H9 (cell line): ENCODE data around the gene SMCHD1. TPM values are rescaled to one million over a fixed set of nuclear protein-coding genes. Genes with fewer than 3 reads are reported as not detected.
A peak's percentile ranks its signal among the peaks of the same experiment; 100 is the strongest.

Experiments used
- DNase-seq: peaks from one replicate; pipeline ENCODE4 v3.0.0-alpha.2; 2017
- H2AFZ ChIP-seq: one replicate; pipeline ENCODE4 v1.6.1; 2013; ENCODE audit warnings: mild to moderate bottlenecking, low read length, control low read depth, moderate library complexity
- H2AK5ac ChIP-seq: 2 replicates; pipeline ENCODE4 v1.6.1; 2013; ENCODE audit warnings: low read length, control low read depth, mixed read lengths; ENCODE audit not compliant: insufficient read length
- H2BK120ac ChIP-seq: one replicate; pipeline ENCODE4 v1.6.1; 2013; ENCODE audit warnings: low read depth, mild to moderate bottlenecking, low read length, control low read depth, inconsistent platforms; ENCODE audit not compliant: poor library complexity, severe bottlenecking
- H2BK12ac ChIP-seq: 2 replicates; pipeline ENCODE4 v1.6.1; 2013; ENCODE audit warnings: low read length, control low read depth, mixed read lengths, low read depth; ENCODE audit not compliant: insufficient read length
- H2BK15ac ChIP-seq: 2 replicates; pipeline ENCODE4 v1.6.1; 2013; ENCODE audit warnings: low read depth, low read length, control low read depth
- H2BK20ac ChIP-seq: one replicate; pipeline ENCODE4 v1.6.1; 2013; ENCODE audit warnings: low read depth, mild to moderate bottlenecking, low read length, control low read depth, inconsistent platforms; ENCODE audit not compliant: poor library complexity, severe bottlenecking
- H2BK5ac ChIP-seq: 2 replicates; pipeline ENCODE4 v1.6.1; 2013; ENCODE audit warnings: low read length, control low read depth, mixed read lengths; ENCODE audit not compliant: insufficient read length
- H3K14ac ChIP-seq: 2 replicates; pipeline ENCODE4 v1.6.1; 2013; ENCODE audit warnings: low read length, control low read depth; ENCODE audit not compliant: insufficient read depth
- H3K18ac ChIP-seq: 2 replicates; pipeline ENCODE4 v1.6.1; 2013; ENCODE audit warnings: low read depth, mild to moderate bottlenecking, mixed read lengths, low read length, control low read depth; ENCODE audit not compliant: insufficient read length
- H3K23ac ChIP-seq: 2 replicates; pipeline ENCODE4 v1.6.1; 2013; ENCODE audit warnings: low read length, control low read depth, mixed read lengths, low read depth; ENCODE audit not compliant: insufficient read length
- H3K23me2 ChIP-seq: 2 replicates; pipeline ENCODE4 v1.6.1; 2013; ENCODE audit warnings: low read depth, mild to moderate bottlenecking, mixed read lengths, low read length, control low read depth; ENCODE audit not compliant: insufficient read length, poor library complexity, severe bottlenecking
- H3K27ac ChIP-seq: 2 replicates; pipeline ENCODE4 v1.5.1; 2013; ENCODE audit warnings: low read length, control low read depth, mixed read lengths, low read depth; ENCODE audit not compliant: insufficient read length
- H3K27me3 ChIP-seq: 2 replicates; pipeline ENCODE4 v1.6.1; 2013; ENCODE audit warnings: low read length, control low read depth, inconsistent platforms; ENCODE audit not compliant: insufficient read depth
- H3K4ac ChIP-seq: 2 replicates; pipeline ENCODE4 v1.6.1; 2013; ENCODE audit warnings: low read depth, mild to moderate bottlenecking, control low read depth, inconsistent platforms, low read length, moderate library complexity
- H3K4me1 ChIP-seq: 2 replicates; pipeline ENCODE4 v1.6.1; 2013; ENCODE audit warnings: low read length, control low read depth, inconsistent platforms; ENCODE audit not compliant: insufficient read depth
- H3K4me2 ChIP-seq: 2 replicates; pipeline ENCODE4 v1.6.1; 2013; ENCODE audit warnings: low read length, control low read depth, mixed read lengths; ENCODE audit not compliant: insufficient read length, insufficient read depth
- H3K56ac ChIP-seq: 2 replicates; pipeline ENCODE4 v1.6.1; 2013; ENCODE audit warnings: low read depth, mild to moderate bottlenecking, mixed read lengths, low read length, control low read depth; ENCODE audit not compliant: insufficient read length
- H3K79me1 ChIP-seq: 2 replicates; pipeline ENCODE4 v1.6.1; 2013; ENCODE audit warnings: low read depth, mild to moderate bottlenecking, moderate library complexity, low read length, control low read depth, inconsistent platforms; ENCODE audit not compliant: insufficient read depth, poor library complexity, severe bottlenecking
- H3K79me2 ChIP-seq: 2 replicates; pipeline ENCODE4 v1.6.1; 2013; ENCODE audit warnings: low read length, control low read depth, inconsistent platforms; ENCODE audit not compliant: insufficient read depth
- H3K9ac ChIP-seq: 2 replicates; pipeline ENCODE4 v1.6.1; 2013; ENCODE audit warnings: low read length, control low read depth, mixed read lengths; ENCODE audit not compliant: insufficient read length; ENCODE audit errors: extremely low read depth
- H3K9me3 ChIP-seq: one replicate; pipeline ENCODE4 v1.6.1; 2013; ENCODE audit warnings: low read depth, low read length, inconsistent platforms; ENCODE audit not compliant: control insufficient read depth
- H3T11ph ChIP-seq: one replicate; pipeline ENCODE4 v1.6.1; 2013; ENCODE audit warnings: mild to moderate bottlenecking, low read length, control low read depth, inconsistent platforms
- H4K20me1 ChIP-seq: one replicate; pipeline ENCODE4 v1.6.1; 2013; ENCODE audit not compliant: control insufficient read depth, insufficient read length, insufficient read depth
- H4K5ac ChIP-seq: 2 replicates; pipeline ENCODE4 v1.6.1; 2013; ENCODE audit warnings: low read depth, mild to moderate bottlenecking, mixed read lengths, low read length, control low read depth; ENCODE audit not compliant: insufficient read length
- H4K8ac ChIP-seq: replicated peaks from 2 replicates; pipeline ENCODE4 v1.6.1; 2013; ENCODE audit warnings: low read length, control low read depth, mixed read lengths, low read depth; ENCODE audit not compliant: insufficient read length
- H4K91ac ChIP-seq: 2 replicates; pipeline ENCODE4 v1.6.1; 2013; ENCODE audit warnings: low read depth, mild to moderate bottlenecking, moderate library complexity, mixed read lengths, low read length, control low read depth; ENCODE audit not compliant: insufficient read length
- H3K27ac Mint-ChIP-seq, 3 experiments: 2 replicates in 2 of 3; 3 replicates in 1 of 3; pipeline ENCODE4 v1.8.0; 2020 to 2021; ENCODE audit warnings: mixed read lengths in 3 of 3, mild to moderate bottlenecking in 1 of 3, moderate library complexity in 1 of 3
- H3K27me3 Mint-ChIP-seq: 2 replicates; pipeline ENCODE4 v1.8.0; 2021; ENCODE audit warnings: low read depth, mild to moderate bottlenecking, moderate library complexity, mixed read lengths
- H3K36me3 Mint-ChIP-seq, 3 experiments: 2 replicates in 2 of 3; 3 replicates in 1 of 3; pipeline ENCODE4 v1.8.0; 2020 to 2021; ENCODE audit warnings: low read depth in 3 of 3, mixed read lengths in 3 of 3; ENCODE audit not compliant: insufficient read depth in 1 of 3
- H3K4me1 Mint-ChIP-seq, 2 experiments: 2 replicates each; pipeline ENCODE4 v1.8.0; 2020; ENCODE audit warnings: mixed read lengths in 2 of 2
- H3K4me3 Mint-ChIP-seq, 2 experiments: 2 replicates in 1 of 2; 3 replicates in 1 of 2; pipeline ENCODE4 v1.8.0; 2020 to 2021; ENCODE audit warnings: mild to moderate bottlenecking in 2 of 2, mixed read lengths in 2 of 2, moderate library complexity in 1 of 2
- H3K9me3 Mint-ChIP-seq, 2 experiments: 2 replicates in 1 of 2; 3 replicates in 1 of 2; pipeline ENCODE4 v1.8.0; 2020; ENCODE audit warnings: mild to moderate bottlenecking in 2 of 2, mixed read lengths in 2 of 2, moderate library complexity in 1 of 2
- WGBS: extraction: QIAGEN DNeasy Blood & Tissue Kit; methylation state at CpG from one replicate; pipeline ENCODE4 v1.1.7; 2013; ENCODE audit warnings: missing lambda C conversion rate, low lambda C conversion rate, mixed read lengths; ENCODE audit not compliant: insufficient read length; ENCODE audit errors: extremely low coverage; 5-methylcytosine and 5-hydroxymethylcytosine counted together
- total RNA-seq: library from RNA; stranded (reverse); gene quantifications from 2 replicates; pipeline ENCODE4 v1.2.1, GENCODE V29; 2021
- TF ChIP-seq, protein P1 (sequence below): fragments of 200-600 bp; sonication (generic); conservative IDR thresholded peaks from 3 replicates; pipeline ENCODE4 v1.8.0; 2021; ENCODE audit warnings: antibody characterized with exemption, mild to moderate bottlenecking

SMCHD1 gene
- total RNA-seq, 1 experiment from 2014 or later, result 53.5 TPM

DNA sequence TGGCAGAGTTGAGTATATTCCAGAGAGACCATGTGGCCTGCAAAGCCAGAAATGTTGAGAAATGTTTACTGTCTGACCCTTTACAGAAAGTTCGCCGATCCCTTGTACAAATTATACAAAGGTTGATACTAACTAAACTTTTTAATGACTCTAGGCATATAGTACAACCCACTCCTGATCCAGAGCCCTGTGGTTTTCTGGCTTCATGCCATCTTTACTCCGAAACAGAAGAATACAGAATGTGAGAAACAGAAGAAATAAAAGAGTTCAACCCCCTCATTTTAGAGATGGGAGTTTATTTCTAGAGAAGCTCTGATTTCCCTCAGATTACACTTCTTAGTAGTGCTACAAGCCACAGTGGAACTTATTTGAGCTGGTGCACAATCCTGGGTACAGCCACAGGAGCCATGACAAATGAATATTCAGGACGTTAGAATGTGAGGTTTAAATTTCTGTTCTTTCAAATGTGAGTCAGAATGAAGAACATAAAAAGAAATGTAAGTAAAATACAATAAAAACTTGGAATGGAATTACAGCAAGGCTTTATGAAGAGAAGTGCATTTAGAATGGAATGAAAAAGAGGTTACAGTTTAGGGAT, 38.0 kb upstream of the SMCHD1 start:
- Histone ChIP-seq H4K8ac (no peak overlapping the region), H3T11ph (no peak overlapping the region), H3K27ac (no peak overlapping the region), H3K4ac (no peak overlapping the region), H3K23ac (no peak overlapping the region), H2BK15ac (no peak overlapping the region), H4K91ac (no peak overlapping the region), H2BK12ac (no peak overlapping the region), H4K20me1 (no peaks in the 10 kb centered on the region), H3K18ac (no peak overlapping the region), H2BK120ac (no peak overlapping the region), H3K79me1 (no peaks in the 10 kb centered on the region), H3K4me1 (no peaks in the 10 kb centered on the region), H3K9ac (no peak overlapping the region), H3K27me3 (no peaks in the 10 kb centered on the region), H2AFZ (no peak overlapping the region), H3K14ac (no peak overlapping the region), H3K23me2 (no peaks in the 10 kb centered on the region), H3K9me3 (no peaks in the 10 kb centered on the region), H4K5ac (no peak overlapping the region), H2AK5ac (no peak overlapping the region), H3K56ac (no peak overlapping the region), H3K4me2 (no peak overlapping the region), H3K79me2 (no peaks in the 10 kb centered on the region), H2BK5ac (no peak overlapping the region), H2BK20ac (no peak overlapping the region)
- Mint-ChIP-seq H3K36me3 (peaks cover 10 to 29% (median 28%) of the 10 kb centered on the region in 3 experiments; a peak in 6 of 7 replicates), H3K4me1 (no peaks in the 10 kb centered on the region), H3K9me3 (no peaks in the 10 kb centered on the region), H3K27me3 (no peaks in the 10 kb centered on the region), H3K27ac (peak overlapping the region in 1 of 3 experiments; percentile 56; a peak in 2 of 7 replicates), H3K4me3 (no peak overlapping the region)
- TF ChIP-seq, protein P1, sequence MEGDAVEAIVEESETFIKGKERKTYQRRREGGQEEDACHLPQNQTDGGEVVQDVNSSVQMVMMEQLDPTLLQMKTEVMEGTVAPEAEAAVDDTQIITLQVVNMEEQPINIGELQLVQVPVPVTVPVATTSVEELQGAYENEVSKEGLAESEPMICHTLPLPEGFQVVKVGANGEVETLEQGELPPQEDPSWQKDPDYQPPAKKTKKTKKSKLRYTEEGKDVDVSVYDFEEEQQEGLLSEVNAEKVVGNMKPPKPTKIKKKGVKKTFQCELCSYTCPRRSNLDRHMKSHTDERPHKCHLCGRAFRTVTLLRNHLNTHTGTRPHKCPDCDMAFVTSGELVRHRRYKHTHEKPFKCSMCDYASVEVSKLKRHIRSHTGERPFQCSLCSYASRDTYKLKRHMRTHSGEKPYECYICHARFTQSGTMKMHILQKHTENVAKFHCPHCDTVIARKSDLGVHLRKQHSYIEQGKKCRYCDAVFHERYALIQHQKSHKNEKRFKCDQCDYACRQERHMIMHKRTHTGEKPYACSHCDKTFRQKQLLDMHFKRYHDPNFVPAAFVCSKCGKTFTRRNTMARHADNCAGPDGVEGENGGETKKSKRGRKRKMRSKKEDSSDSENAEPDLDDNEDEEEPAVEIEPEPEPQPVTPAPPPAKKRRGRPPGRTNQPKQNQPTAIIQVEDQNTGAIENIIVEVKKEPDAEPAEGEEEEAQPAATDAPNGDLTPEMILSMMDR, result no peak
- DNase-seq, result no peak
- WGBS, result no CpG with 5 or more reads among the region's 4 CpGs
